GM19328 (cell line): ENCODE results near the gene PRELID2.
"Not testable (repeated sequence)": the region's sequence is repeated elsewhere in the genome, so short reads cannot be mapped to it uniquely, and the experiment has no call there.

ENCODE experiments used
- ATAC-seq: cut with Tn5 transposase; IDR thresholded peaks from one replicate; pipeline ENCODE4 v1.9.1; 2021; ENCODE audit warnings: mild to moderate bottlenecking, moderate library complexity; ENCODE audit not compliant: unreplicated experiment

The PRELID2 gene

GRCh38 chr5:145840458-145841132, 5.5 kb upstream of the PRELID2 start:
- no peak for ATAC-seq

GRCh38 chr5:145838276-145838675, 3.1 kb upstream of the PRELID2 start:
- ATAC-seq = no peak

- ATAC-seq = not testable (repeated sequence)
Measured at GRCh38 chr5:145836241-145836640, 1.1 kb upstream of the PRELID2 start.

- no peak for ATAC-seq
Measured at GRCh38 chr5:145835848-145836239, 702 bp upstream of the PRELID2 start.

GRCh38 chr5:145834554-145834916, 607 bp downstream of the PRELID2 start:
- ATAC-seq = no peak

- ATAC-seq = no peak
Measured at GRCh38 chr5:145833631-145834200, 1.4 kb downstream of the PRELID2 start.

- ATAC-seq = no peak
Measured at GRCh38 chr5:145830594-145830993, 4.5 kb downstream of the PRELID2 start.

GRCh38 chr5:145829708-145830361, 5.3 kb downstream of the PRELID2 start:
- ATAC-seq = no peak

- no peak for ATAC-seq
Measured at GRCh38 chr5:145826895-145827674, 8.1 kb downstream of the PRELID2 start.

GRCh38 chr5:145825751-145826180, 9.4 kb downstream of the PRELID2 start:
- no peak for ATAC-seq

- ATAC-seq = no peak
Measured at GRCh38 chr5:145824040-145824439, 11.1 kb downstream of the PRELID2 start.

GRCh38 chr5:145818604-145819003, 16.5 kb downstream of the PRELID2 start:
- ATAC-seq = no peak

GRCh38 chr5:145812877-145813276, 22.3 kb downstream of the PRELID2 start:
- ATAC-seq = no peak

- ATAC-seq = no peak
Measured at GRCh38 chr5:145811834-145812625, 23.1 kb downstream of the PRELID2 start.

GRCh38 chr5:145806923-145807322, 28.2 kb downstream of the PRELID2 start:
- ATAC-seq = no peak

GRCh38 chr5:145805819-145806218, 29.3 kb downstream of the PRELID2 start:
- ATAC-seq = no peak

GRCh38 chr5:145804701-145805100, 30.4 kb downstream of the PRELID2 start:
- no peak for ATAC-seq

GRCh38 chr5:145803112-145804004, 31.8 kb downstream of the PRELID2 start:
- ATAC-seq = no peak

GRCh38 chr5:145801195-145801594, 33.9 kb downstream of the PRELID2 start:
- no peak for ATAC-seq

GRCh38 chr5:145800181-145800580, 35.0 kb downstream of the PRELID2 start:
- no peak for ATAC-seq
